ENCODE data around the gene CRAT. TPM values are rescaled to one million over a fixed set of nuclear protein-coding genes. Genes with fewer than 3 reads are reported as not detected.

The CRAT gene
- total RNA-seq, 6 experiments from 2014 or later, result 35.5 to 50.2 (median 42.6) TPM

DNA sequence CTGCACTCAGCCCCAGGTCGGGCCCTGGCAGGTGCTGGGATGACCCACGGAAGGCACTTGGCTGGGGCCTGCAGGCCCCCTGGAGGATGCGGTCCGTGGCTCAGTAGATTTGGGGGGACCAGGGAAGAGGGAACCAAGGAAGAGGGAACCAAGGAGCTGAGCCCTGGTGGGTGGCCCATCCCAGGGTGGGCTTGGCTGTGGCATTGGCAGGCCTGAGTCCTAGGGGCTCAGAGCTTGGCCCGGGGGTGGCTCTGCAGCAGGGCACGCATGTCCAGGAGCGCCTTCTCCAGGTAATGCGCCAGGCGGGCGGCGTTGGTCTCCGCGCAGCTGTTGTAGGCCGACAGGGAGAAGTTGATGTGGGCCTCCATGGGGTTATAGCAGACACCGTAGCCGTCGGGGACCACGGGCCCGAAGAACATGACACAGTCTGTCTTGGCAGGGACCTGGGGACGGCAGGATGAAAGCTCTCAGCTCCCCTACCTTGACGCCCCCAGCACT lies 15.4 kb downstream of the CRAT start:
- H3K4me3 Mint-ChIP-seq, result no peak overlapping the region
- TF ChIP-seq, protein P1, sequence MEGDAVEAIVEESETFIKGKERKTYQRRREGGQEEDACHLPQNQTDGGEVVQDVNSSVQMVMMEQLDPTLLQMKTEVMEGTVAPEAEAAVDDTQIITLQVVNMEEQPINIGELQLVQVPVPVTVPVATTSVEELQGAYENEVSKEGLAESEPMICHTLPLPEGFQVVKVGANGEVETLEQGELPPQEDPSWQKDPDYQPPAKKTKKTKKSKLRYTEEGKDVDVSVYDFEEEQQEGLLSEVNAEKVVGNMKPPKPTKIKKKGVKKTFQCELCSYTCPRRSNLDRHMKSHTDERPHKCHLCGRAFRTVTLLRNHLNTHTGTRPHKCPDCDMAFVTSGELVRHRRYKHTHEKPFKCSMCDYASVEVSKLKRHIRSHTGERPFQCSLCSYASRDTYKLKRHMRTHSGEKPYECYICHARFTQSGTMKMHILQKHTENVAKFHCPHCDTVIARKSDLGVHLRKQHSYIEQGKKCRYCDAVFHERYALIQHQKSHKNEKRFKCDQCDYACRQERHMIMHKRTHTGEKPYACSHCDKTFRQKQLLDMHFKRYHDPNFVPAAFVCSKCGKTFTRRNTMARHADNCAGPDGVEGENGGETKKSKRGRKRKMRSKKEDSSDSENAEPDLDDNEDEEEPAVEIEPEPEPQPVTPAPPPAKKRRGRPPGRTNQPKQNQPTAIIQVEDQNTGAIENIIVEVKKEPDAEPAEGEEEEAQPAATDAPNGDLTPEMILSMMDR (IDR thresholded peaks at IDR 0.05), result no peak
- no peak for DNase-seq
- peaks cover 20% of the 10 kb centered on the region for H3K36me3 Mint-ChIP-seq (ENCODE audit: low read depth)
- no peaks in the 10 kb centered on the region; the same call in 1 of the 2 replicates for H3K27me3 Mint-ChIP-seq (ENCODE audit: insufficient read depth)
- H3K9me3 Mint-ChIP-seq, result no peaks in the 10 kb centered on the region
- no peaks in the 10 kb centered on the region for H3K4me1 Mint-ChIP-seq (ENCODE audit: low read depth)
- no peak overlapping the region for H3K27ac Mint-ChIP-seq

DNA sequence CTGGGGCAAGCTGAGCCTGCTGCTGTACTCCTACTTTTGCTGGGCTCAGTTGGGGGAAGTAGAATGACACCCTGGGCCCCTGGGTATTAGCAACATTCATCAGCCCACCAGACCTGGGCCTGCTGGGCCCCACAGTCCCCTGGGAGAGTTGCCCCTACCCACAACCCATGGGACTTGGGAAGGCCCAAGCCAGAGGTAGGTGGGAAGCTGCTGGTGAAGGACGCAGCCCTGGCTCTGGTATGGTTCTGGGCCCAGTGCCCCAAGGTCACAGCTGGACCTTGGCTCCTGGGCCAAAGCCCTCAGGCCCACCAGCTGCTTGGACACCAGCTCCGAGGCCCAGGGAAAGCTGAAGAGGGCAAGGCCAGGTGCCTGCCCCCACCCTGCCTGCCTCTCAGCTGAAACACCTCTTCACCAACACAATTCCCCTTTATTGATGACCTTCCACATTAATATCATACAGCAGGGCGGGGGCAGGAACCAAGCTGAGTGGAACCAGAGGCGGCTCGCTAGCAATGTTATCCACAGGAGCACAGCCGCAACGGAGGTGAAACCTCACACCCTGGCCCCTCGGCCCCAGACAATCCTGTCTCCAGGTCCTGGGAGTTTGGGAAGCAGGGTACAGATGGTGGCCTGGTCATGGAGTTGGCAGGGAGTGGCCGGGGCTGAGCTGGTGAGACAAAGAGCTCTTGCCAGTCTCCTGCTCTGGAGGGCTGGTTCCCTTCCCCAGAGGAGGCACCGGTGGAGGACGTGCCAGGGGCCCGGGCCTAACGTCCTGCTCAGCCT lies 16.0 kb downstream of the CRAT start:
- Mint-ChIP-seq H3K9me3 (no peaks in the 10 kb centered on the region), H3K27me3 (ENCODE audit: insufficient read depth) (no peaks in the 10 kb centered on the region; the same call in 1 of the 2 replicates)

DNA sequence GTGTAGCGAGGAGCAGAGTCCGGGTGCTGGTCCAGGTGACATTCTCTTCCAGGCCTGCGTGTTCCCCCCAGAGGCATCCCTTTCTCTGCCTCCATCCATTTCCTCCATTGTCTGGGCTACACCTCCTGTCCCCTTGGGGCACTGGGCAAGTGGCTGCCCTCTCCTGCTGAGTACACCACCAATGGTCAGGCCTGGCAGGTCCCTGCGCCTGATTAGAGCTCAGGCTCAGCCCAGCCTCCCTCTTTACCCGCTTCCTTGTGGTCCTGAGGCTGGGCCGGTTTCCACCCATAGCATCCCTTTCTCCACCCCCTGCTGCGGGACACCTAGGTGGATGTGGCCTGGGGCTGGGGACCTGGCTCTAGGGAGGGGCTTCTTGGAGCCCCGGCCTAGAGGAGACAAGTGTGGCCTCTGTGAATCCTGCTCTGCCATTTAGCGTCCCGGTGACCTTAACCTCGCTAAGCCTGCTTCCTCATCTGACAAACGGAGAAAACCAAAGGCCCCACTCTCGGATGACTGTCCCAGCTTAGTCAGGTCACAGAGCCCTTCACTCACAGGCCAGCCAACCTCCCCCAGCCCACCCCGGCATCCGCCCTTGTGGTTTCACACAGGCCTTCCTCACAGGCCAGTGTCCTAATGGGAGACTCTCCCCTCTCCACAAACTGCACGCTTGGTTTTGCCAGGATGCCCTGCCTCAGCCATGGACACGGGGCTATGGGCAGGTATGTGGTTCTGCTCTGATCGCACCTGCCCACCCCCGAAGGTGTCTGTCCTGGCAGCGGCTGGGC lies 16.8 kb downstream of the CRAT start:
- Mint-ChIP-seq H3K4me1 (ENCODE audit: low read depth) (no peaks in the 10 kb centered on the region), H3K36me3 (ENCODE audit: low read depth) (peaks cover 27% of the 10 kb centered on the region), H3K9me3 (no peaks in the 10 kb centered on the region), H3K27me3 (ENCODE audit: insufficient read depth) (no peaks in the 10 kb centered on the region; the same call in 1 of the 2 replicates), H3K4me3 (no peak overlapping the region), H3K27ac (no peak overlapping the region)
- no peak for DNase-seq
- TF ChIP-seq, protein P1 (IDR thresholded peaks at IDR 0.05), result no peak

More for the DNA sequence above, 16.0 kb downstream of the CRAT start:
- TF ChIP-seq, protein P1 (IDR thresholded peaks at IDR 0.05), result no peak
- Mint-ChIP-seq H3K4me3 (no peak overlapping the region), H3K4me1 (ENCODE audit: low read depth) (no peaks in the 10 kb centered on the region), H3K36me3 (ENCODE audit: low read depth) (peaks cover 26% of the 10 kb centered on the region), H3K27ac (no peak overlapping the region)
- DNase-seq, result no peak

DNA sequence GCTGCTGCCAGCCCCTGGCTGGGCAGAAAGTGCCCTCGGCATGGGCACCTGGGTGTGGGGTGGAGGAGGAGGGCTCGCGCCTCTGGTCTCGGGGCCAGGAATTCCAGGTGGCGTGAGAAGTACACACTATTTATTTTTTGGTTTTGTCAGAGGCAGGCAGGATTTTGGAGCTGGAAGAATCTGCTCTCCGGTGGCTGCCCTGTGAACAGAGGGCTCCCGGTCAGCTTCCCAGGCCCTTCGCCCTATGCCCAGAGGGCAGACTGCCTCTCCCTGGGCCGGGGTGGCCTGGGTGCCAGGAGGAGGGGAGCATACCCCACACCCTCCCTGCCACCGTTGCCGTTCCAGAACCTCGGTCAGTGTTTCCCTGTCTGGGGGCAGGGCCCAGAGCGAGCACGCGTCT lies 21.3 kb downstream of the CRAT start:
- Mint-ChIP-seq H3K27me3 (ENCODE audit: insufficient read depth) (no peaks in the 10 kb centered on the region; the same call in none of the 2 replicates), H3K4me3 (no peak overlapping the region), H3K4me1 (ENCODE audit: low read depth) (no peaks in the 10 kb centered on the region), H3K27ac (no peak overlapping the region), H3K9me3 (no peaks in the 10 kb centered on the region), H3K36me3 (ENCODE audit: low read depth) (peaks cover 11% of the 10 kb centered on the region; the same call in 1 of the 2 replicates)
- TF ChIP-seq, protein P1 (IDR thresholded peaks at IDR 0.05), result no peak
- no peak for DNase-seq

DNA sequence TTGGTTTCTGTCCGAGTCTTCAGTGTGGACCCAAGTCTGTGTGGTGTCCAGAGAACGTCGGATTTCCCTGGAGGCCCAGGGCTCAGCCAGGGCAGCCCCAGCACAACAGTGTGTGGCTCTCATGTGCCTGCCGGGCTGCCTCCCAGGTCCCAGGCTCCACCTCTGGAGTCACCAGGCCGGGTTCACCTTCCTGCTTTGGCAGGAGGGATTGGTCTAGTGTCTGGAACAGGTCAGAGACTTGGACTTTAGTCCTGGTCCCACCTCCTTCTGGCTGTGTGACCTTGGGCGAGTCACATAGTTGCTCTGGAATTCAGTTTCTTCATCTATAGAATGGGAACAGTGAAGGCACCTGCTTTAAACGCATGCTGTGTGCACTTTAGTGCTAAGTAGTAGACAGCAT lies 26.5 kb downstream of the CRAT start:
- Mint-ChIP-seq H3K9me3 (no peaks in the 10 kb centered on the region), H3K4me1 (ENCODE audit: low read depth) (peaks cover 23% of the 10 kb centered on the region), H3K27me3 (ENCODE audit: insufficient read depth) (no peaks in the 10 kb centered on the region; the same call in 1 of the 2 replicates), H3K36me3 (ENCODE audit: low read depth) (no peaks in the 10 kb centered on the region), H3K27ac (no peak overlapping the region), H3K4me3 (no peak overlapping the region)
- TF ChIP-seq, protein P1 (IDR thresholded peaks at IDR 0.05), result no peak
- DNase-seq, result no peak

All from HFFc6 (cell line).